Large intestine (tissue), 3 donors: Measurements from ENCODE around the gene WAC. TPM values are rescaled to one million over a fixed set of nuclear protein-coding genes. Genes with fewer than 3 reads are reported as not detected.
A peak's percentile ranks its signal among the peaks of the same experiment; 100 is the strongest.

Experiments used
- DNase-seq, 2 donors: peaks; one replicate each; pipeline versions ENCODE4 v3.0.0 to v3.0.0-alpha.2; 2013
- H3K27ac ChIP-seq: one replicate; pipeline ENCODE4 v1.5.1; 2013; ENCODE audit warnings: low read length
- H3K27me3 ChIP-seq: 2 replicates; pipeline ENCODE4 v1.6.1; 2013; ENCODE audit warnings: low read length; ENCODE audit not compliant: control insufficient read depth, insufficient read depth
- H3K36me3 ChIP-seq: 2 replicates; pipeline ENCODE4 v1.6.1; 2013; ENCODE audit warnings: low read length; ENCODE audit not compliant: control insufficient read depth, insufficient read depth
- H3K4me1 ChIP-seq: one replicate; pipeline ENCODE4 v1.6.1; 2013; ENCODE audit warnings: low read length; ENCODE audit not compliant: control insufficient read depth, insufficient read depth
- H3K4me3 ChIP-seq: one replicate; pipeline ENCODE4 v1.5.1; 2013; ENCODE audit warnings: low read length
- H3K9me3 ChIP-seq: one replicate; pipeline ENCODE4 v1.6.1; 2013; ENCODE audit warnings: mild to moderate bottlenecking, low read depth, low read length, moderate library complexity; ENCODE audit not compliant: control insufficient read depth
- WGBS: methylation state at CpG from one replicate; pipeline ENCODE4 v1.1.5; 2013; ENCODE audit warnings: low lambda C conversion rate; ENCODE audit not compliant: insufficient coverage; 5-methylcytosine and 5-hydroxymethylcytosine counted together
- polyA plus RNA-seq: library from polyadenylated mRNA; unstranded; fragments of 120-200 nt; gene quantifications from one replicate; pipeline ENCODE4 v1.2.1, GENCODE V29; 2013

The WAC gene
- polyA plus RNA-seq, 1 donor = 99.7 TPM

DNA sequence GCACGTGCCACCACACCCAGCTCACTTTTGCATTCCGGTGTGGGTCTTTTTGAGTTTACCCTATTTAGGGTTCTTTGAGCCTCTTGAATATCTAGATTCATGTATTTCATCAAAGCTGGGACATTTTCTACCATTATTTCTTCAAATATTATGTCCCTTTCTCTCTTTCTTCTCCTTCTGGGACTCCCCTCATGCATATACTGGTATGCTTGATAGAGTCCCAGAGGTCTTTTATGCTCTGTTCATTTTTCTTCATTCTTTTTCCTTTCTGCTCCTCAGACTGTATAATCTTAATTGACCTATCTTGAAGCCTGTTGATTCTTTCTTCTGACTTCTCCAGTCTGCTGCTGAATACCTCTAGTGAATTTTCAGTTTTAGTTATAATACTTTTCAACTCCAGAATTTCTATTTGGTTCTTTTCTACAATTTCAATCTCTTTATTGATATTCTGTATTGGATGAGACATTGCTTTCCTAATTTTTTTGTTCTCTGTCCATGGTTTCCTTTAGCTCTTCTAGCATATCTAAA lies 9.1 kb upstream of the WAC start:
- H3K27ac ChIP-seq = no peak overlapping the region
- H3K4me3 ChIP-seq = no peak overlapping the region
- no peak for DNase-seq
- H3K9me3 ChIP-seq = peaks cover 18% of the 10 kb centered on the region
- peaks cover 14% of the 10 kb centered on the region for H3K36me3 ChIP-seq
- 60% methylated on average over 1 of the region's 2 CpGs for WGBS
- no peaks in the 10 kb centered on the region for H3K4me1 ChIP-seq
- H3K27me3 ChIP-seq = no peaks in the 10 kb centered on the region

DNA sequence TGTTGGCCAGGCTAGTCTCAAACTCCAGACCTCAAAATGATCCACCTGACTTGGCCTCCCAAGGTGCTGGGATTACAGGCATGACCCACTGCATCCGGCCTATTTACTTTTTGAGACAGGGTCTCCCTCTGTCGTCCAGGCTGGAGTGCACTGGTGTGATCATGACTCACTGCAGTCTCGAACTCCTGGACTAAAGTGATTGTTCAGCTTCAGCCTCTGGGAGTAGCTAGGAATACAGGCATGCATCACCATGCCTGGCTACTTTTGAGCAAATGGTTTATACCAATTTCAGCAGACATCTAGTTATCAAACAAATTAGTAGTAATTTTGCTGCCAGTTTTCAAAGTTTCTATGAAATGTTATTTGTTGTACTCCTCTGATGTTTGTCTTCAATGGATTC lies 2.2 kb upstream of the WAC start:
- WGBS = no CpG with 5 or more reads among the region's 3 CpGs

GRCh38 chr10:28533186-28533564 lies 257 bp downstream of the WAC start:
- Histone ChIP-seq H3K4me3 (peak overlapping the region; percentile 95), H3K4me1 (no peaks in the 10 kb centered on the region), H3K9me3 (no peaks in the 10 kb centered on the region), H3K27me3 (no peaks in the 10 kb centered on the region), H3K36me3 (peaks cover 23% of the 10 kb centered on the region), H3K27ac (peak overlapping the region; percentile 99)
- no CpG with 5 or more reads among the region's 52 CpGs for WGBS
- no peak for DNase-seq

More for the DNA sequence above, 2.2 kb upstream of the WAC start:
- DNase-seq = no peak
- no peaks in the 10 kb centered on the region for H3K27me3 ChIP-seq
- H3K36me3 ChIP-seq = peaks cover 4% of the 10 kb centered on the region
- H3K4me1 ChIP-seq = no peaks in the 10 kb centered on the region
- H3K4me3 ChIP-seq = no peak overlapping the region
- H3K9me3 ChIP-seq = no peaks in the 10 kb centered on the region
- H3K27ac ChIP-seq = no peak overlapping the region

- Histone ChIP-seq H3K4me3 (peak overlapping the region; percentile 95), H3K4me1 (no peaks in the 10 kb centered on the region), H3K27me3 (no peaks in the 10 kb centered on the region), H3K36me3 (peaks cover 28% of the 10 kb centered on the region), H3K27ac (peak overlapping the region; percentile 99), H3K9me3 (no peaks in the 10 kb centered on the region)
- WGBS = 0% methylated on average over 2 of the region's 64 CpGs
- DNase-seq = peak; percentile 11 to 73
Observed at GRCh38 chr10:28533571-28534304, 820 bp downstream of the WAC start.

DNA sequence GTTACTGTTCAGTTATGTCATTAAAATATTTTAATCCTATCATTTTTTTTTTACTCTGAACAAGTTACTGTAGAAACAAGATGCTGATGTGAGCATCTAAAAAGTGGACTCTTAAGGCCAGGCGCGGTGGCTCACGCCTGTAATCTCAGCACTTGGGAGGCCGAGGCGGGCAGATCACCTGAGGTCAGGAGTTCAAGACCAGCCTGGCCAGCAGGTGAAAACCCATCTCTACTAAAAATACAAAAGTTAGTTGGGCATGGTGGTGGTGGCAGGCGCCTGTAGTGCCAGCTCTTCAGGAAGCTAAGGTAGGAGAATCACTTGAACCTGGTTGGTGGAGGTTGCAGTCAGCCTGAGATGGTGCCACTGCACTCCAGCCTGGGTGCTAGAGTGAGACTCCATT lies 2.9 kb downstream of the WAC start:
- peaks cover 36% of the 10 kb centered on the region for H3K36me3 ChIP-seq
- no peaks in the 10 kb centered on the region for H3K4me1 ChIP-seq
- H3K4me3 ChIP-seq = no peak overlapping the region
- no peaks in the 10 kb centered on the region for H3K9me3 ChIP-seq
- H3K27me3 ChIP-seq = no peaks in the 10 kb centered on the region
- DNase-seq = no peak
- WGBS = no CpG with 5 or more reads among the region's 6 CpGs
- no peak overlapping the region for H3K27ac ChIP-seq

DNA sequence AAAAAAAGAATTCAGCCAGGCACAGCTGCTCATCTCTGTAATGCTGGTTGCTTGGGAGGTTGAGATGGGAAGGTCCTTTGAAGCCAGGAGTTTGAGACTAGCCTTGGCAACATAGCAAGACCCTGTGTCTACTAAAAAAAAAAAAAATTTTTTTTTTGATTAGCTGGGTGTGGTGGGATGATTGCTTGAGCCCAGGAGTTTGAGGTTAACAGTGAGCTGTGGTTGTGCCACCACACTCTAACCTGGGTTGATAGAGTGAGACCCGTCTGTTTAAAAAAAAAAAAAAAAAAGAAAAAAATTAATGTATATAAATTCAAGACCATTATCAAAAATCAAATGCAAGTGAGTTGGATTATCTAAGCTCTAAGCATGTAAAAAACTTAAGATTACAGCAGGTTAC lies 5.7 kb downstream of the WAC start:
- Histone ChIP-seq H3K36me3 (peaks cover 44% of the 10 kb centered on the region), H3K9me3 (no peaks in the 10 kb centered on the region), H3K4me3 (no peak overlapping the region), H3K4me1 (no peaks in the 10 kb centered on the region), H3K27me3 (no peaks in the 10 kb centered on the region), H3K27ac (no peak overlapping the region)
- 71% methylated on average over 1 of the region's 1 CpG for WGBS
- no peak for DNase-seq

DNA sequence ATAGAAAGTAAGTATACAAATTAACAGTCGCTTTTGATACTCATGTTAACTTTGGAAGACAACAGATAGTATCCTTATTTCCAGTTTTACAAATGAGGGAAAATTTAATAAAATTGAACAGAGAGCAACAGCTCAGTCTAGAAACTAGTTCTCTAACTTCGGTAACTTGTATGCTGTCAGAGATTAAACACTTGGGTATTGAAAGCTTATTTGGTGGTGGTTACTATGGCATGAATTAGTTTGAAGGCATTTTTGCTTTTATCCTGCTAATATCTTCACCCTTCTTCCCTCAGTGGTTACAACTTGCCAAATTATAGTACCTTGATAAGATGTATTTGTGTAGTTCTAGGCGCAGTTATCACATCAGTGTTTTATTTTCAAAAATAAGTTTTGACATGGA lies 7.2 kb downstream of the WAC start:
- H3K27ac ChIP-seq = no peak overlapping the region
- H3K4me3 ChIP-seq = no peak overlapping the region
- peaks cover 57% of the 10 kb centered on the region for H3K36me3 ChIP-seq
- H3K9me3 ChIP-seq = no peaks in the 10 kb centered on the region
- no peak for DNase-seq
- H3K4me1 ChIP-seq = no peaks in the 10 kb centered on the region
- no peaks in the 10 kb centered on the region for H3K27me3 ChIP-seq
- WGBS = 100% methylated on average over 1 of the region's 3 CpGs

GRCh38 chr10:28541717-28542365 lies 8.9 kb downstream of the WAC start:
- Histone ChIP-seq H3K4me1 (no peaks in the 10 kb centered on the region), H3K27ac (no peak overlapping the region)
- no CpG with 5 or more reads among the region's 3 CpGs for WGBS

GRCh38 chr10:28542728-28543127 lies 9.8 kb downstream of the WAC start:
- peaks cover 43% of the 10 kb centered on the region for H3K36me3 ChIP-seq
- H3K4me1 ChIP-seq = no peaks in the 10 kb centered on the region

More at GRCh38 chr10:28541717-28542365, 8.9 kb downstream of the WAC start:
- Histone ChIP-seq H3K9me3 (no peaks in the 10 kb centered on the region), H3K36me3 (peaks cover 51% of the 10 kb centered on the region), H3K4me3 (no peak overlapping the region), H3K27me3 (no peaks in the 10 kb centered on the region)
- DNase-seq = no peak

DNA sequence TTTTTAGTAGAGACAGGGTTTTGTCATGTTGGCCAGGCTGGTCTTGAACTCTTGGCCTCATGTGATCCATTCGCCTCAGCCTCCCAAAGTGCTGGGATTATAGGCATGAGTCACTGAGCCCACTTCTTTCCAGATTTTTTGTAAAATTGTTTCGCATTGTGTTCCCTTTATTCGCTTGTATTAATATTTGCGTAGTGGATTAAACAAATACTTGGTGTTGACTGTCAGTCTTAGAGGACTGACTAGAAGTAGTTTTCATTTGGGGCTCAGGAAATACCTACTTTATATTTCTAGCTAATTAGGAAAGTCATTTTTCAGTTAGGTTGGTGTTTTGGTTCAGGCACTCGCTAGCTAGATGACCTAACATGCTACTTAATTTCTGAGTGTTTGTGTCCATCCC lies 11.1 kb downstream of the WAC start:
- Histone ChIP-seq H3K4me3 (no peak overlapping the region), H3K27ac (no peak overlapping the region), H3K27me3 (no peaks in the 10 kb centered on the region), H3K36me3 (peaks cover 46% of the 10 kb centered on the region), H3K9me3 (no peaks in the 10 kb centered on the region), H3K4me1 (no peaks in the 10 kb centered on the region)
- 100% methylated on average over 1 of the region's 5 CpGs for WGBS
- DNase-seq = no peak

More at GRCh38 chr10:28542728-28543127, 9.8 kb downstream of the WAC start:
- DNase-seq = no peak
- Histone ChIP-seq H3K4me3 (no peak overlapping the region), H3K27me3 (no peaks in the 10 kb centered on the region), H3K9me3 (no peaks in the 10 kb centered on the region), H3K27ac (no peak overlapping the region)
